HG03196 (cell line): ENCODE data around the gene DMRTC2.

Experiments
- ATAC-seq: cut with Tn5 transposase; IDR thresholded peaks from one replicate; pipeline ENCODE4 v1.9.1; 2021; ENCODE audit not compliant: unreplicated experiment

DMRTC2 gene

DNA sequence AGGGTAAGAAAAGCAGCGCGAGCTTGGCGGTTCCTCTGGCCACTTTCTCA is at the start of gene DMRTC2:
TSS of gene DMRTC2 (plus strand) at position 42 of the 50 bp plus-strand sequence. CDS start 2,387 bp downstream, outside the sequence.
- no peak for ATAC-seq

GRCh38 chr19:41796362-41796761 is 48.5 kb upstream of the DMRTC2 start, which contains the start of gene CEACAM3:
CEACAM3 (plus strand) TSS chr19:41796587; CDS start chr19:41796678, 91 bp downstream.
- no peak for ATAC-seq

DNA sequence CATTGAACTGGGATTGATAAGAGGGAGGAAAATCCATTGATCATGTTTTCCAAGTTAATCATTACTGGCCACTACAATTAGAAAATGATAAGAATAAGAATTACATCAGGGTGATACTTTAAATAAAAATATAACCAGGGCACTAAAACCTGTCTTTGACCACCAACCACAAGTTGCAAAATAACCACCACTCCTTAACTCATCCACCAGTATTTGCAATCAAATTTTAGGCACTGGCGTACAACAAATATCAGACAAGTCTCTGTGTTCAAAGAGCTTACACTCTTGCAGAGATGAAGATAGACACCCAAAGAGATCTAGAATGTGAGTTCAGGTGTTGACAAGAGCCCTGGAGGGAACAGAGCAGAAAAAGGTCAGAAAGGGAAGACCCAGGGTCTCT is 47.9 kb upstream of the DMRTC2 start:
- ATAC-seq: no peak

DNA sequence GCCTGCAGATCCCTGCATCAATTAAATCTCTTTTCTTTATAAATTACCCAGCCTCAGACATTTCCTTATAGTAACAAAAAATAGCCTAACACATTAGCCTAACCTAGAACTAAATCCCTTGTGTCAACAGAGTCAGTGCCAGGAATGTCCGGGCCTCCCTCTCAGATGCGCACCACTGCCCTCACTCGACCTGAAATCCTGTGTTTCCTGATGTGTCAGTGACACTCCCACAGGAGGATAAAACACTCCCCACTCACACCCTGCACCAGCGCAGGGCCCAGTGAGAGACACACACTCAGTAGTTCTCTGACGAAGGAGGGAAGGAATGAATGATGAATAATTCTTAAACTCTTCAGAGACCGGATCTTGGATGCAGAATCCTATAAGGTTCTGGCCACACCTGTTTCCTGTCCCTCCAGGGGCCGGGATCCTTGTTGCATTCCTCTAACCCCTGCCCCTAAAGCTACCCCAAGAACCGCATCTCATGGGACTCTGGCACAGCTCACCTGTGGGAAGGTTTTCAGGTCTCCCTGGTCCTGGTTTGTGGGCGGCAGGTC is 45.3 kb upstream of the DMRTC2 start:
- no peak for ATAC-seq

DNA sequence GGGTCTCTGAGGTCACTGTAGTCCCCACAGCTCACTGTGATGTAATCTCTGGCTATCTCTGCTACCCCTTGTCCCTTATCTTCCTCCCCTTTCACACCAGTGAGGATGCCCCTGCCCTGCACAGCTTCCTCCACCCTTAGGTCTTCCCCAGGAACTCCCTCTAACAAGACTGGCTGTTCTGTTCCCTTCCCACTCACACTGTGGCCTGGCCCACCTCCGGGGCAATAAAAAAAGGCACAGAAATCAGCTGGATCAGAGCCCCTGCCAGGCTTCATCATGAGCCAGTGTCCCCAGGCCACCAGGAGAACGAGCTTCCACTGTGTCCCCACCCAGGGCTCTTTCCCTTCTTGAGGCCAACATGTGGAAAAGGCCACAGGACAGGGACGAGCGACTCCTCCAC is 43.8 kb upstream of the DMRTC2 start:
- ATAC-seq: no peak

GRCh38 chr19:41801792-41802211 is 43.0 kb upstream of the DMRTC2 start:
- ATAC-seq: no peak

DNA sequence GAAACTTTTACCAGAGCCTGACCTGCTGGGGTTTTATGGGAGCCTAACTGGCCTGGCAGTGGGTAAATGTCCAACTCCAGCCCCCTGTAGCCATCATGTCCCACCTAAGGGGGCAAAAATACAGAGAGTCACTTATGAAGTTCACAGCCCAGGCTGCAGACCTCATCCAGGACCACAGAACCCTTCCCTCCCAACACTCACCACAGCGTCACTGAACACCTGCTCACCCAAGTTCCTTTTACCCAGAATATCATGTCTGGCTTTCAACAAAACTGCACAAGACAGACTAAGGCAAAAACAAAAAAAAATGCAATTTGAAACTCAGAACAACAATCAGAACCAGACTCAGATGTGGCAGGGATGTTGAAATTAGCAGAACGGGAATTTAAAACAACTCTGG is 42.1 kb upstream of the DMRTC2 start:
- ATAC-seq: no peak

DNA sequence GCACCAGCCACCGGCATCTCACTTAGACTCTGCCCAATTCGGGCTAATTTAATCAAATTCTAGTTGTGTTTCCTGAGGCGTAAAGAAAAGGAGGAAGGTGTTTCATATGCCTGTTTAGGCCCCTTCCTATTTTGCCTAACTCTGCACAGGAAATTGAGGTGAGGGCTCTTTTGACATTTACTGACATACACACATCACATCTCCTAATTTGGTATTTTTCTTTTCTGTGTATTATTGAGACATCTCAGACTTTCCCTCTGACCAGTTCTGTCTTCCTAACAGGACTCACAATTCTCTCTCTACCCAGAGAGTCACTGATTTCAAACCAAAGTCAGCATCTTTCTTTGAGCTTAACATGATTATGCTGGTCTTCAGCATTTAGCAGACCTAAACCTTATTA is 40.5 kb upstream of the DMRTC2 start:
- ATAC-seq: no peak

DNA sequence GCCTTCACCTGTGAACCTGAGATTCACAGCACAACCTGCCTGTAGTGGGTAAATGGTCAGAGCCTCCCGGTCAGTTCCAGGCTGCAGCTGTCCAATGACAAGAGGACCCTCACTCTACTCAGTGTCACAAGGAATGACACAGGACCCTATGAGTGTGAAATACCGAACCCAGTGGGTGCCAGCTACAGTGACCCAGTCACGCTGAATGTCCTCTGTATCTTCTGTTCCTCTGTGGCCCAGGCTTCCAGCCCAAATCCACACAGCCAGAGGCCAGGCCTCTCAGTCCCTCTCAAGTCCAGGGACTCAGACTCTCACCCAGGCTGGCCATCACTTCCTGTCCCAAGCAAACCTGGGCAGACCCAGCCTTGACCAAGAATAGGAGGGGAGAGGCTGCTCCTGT is 37.7 kb upstream of the DMRTC2 start:
- no peak for ATAC-seq

DNA sequence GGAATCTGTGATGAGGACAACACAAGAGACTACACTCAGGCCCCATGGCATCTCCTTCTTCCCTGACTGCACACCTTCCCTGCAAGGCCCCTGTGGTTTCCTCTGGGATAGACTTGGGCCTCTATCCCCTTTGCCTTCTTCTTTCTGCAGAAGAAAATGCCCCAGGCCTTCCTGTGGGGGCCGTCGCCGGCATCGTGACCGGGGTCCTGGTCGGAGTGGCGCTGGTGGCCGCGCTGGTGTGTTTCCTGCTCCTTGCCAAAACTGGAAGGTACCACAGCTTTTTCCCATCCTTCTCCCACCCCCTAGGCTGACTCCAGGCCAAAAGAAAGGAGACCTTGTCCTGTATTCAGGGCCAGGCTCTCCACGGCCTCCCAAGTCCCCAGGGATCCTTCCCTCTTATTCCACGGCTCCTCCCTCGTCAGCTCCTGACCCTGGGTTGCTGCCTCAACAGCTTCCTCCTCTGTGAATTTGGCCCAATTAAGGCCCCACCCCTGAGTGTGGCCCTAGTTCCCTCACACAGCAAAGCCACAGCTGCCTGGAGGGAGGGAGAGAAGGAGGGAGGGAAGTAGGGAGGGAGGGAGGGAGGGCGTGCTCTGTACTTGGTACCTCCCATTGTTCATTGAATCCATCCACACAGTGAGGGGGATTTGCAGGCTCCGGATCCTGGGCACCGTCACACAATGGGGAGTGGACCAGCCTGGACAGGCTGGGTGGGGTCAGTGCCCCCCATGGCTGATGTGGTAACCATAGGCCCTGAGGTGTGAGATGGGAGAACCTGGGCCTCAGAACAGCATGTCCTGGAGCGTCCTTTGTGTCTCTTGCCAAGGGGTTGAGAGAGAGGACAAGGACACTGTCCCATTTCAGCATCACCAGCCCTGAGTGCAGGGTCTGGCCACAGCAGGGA is 35.9 kb upstream of the DMRTC2 start:
- no peak for ATAC-seq

GRCh38 chr19:41810301-41810700 is 34.5 kb upstream of the DMRTC2 start:
- no peak for ATAC-seq

DNA sequence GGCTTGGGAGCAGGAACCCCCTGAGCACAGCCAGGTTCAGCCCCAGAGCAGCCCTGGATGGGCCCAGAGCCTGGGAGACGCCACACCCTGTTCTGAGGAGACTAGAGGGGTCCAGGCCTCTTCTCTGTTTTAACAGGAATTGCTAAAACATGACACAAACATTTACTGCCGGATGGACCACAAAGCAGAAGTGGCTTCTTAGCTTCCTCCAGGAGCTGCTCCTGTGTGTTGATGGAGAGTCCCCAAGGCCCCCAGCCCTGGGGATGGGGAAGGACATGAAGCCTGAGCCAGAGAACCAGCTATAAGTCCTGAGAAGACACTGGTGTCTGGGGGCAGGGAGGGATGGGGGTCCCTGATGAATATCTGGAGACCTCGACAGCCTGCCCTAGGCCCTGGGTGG is 33.8 kb upstream of the DMRTC2 start:
- ATAC-seq: no peak

DNA sequence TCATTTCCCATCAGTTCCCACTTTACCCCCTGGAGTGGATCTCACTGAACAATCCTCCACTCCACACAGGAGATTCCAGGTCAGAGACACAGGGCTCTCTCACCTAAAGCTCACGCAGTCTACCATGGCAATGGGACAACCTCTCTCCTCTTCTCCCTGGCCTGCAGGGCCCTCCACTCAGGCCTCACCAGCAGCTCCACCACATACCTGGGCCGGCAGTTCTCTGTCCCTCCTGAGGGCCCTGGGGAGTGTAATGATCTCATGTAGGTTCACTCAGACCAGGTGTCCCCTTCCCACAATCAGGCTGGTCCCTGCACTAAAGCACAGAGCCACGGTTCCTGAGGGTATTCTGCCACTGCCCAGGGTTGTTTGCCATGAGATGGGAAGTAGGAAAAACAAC is 32.9 kb upstream of the DMRTC2 start:
- no peak for ATAC-seq

GRCh38 chr19:41813911-41814310 is 30.9 kb upstream of the DMRTC2 start:
- no peak for ATAC-seq

- ATAC-seq: no peak
These were observed 29.5 kb upstream of the DMRTC2 start for GRCh38 chr19:41815301-41815700.

DNA sequence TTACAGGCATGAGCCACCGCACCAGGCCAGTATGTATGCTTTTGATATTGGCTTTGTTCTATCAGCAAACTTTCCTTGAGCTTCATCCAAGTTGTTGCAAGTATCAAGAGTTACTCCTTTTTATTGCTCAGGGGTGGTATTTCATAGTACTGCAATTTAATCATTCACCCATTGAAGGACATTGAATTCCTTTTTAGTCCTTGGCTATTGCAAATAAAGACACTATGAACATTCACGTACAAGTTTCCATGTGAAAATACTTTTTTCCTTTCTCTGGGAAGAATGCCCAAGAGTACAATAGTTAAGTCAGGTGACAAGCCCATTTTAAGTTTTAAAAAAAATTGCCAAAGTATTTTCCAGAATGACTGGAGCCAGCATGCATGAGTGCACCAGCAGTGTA is 28.1 kb upstream of the DMRTC2 start:
- ATAC-seq: no peak

- no peak for ATAC-seq
These were observed 23.7 kb upstream of the DMRTC2 start for GRCh38 chr19:41821003-41821735.

- ATAC-seq: no peak
These were observed 6.7 kb upstream of the DMRTC2 start for GRCh38 chr19:41837981-41838708.

DNA sequence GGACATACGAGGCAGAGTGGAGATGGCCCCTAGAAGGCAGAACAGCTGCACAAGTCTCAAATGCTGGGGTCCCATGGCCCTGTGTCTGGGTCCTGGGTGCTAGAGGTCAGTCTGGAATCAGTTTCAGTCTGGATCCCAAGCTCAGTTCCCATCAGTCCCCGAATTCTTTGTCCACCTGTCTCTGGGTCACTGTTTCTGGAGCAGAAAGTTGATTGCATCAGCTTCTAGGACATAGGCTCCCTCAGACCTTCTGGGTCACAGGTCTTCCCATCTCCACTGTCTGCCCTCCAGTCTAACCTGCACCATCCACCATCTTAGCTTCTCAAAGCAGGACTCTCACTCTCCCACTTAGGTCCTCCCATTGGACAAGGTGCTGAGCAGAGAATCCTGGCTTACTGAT is 5.6 kb upstream of the DMRTC2 start:
- ATAC-seq: no peak

GRCh38 chr19:41843371-41843770 is 1.5 kb upstream of the DMRTC2 start:
- no peak for ATAC-seq

DNA sequence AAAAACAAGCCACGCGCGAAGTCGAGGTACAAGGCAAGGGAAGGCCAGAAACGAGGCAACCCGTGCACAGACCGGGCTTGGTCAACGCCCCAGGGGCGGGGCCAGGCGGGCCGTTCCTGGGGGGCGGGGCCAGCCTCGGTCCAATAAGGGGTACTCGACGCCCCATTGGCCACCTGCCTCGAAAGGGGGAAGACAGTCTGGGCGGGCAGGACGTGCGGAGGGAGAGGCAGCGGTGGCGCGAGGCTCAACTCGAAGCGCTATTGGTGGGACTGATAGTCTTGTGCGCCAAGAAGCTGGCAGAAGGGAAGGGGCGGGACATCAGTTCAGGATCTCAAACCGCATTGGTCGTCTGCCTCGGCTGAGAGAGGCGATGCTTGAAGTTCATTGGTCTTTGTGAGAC is 241 bp upstream of the DMRTC2 start, which contains the start of gene LYPD4:
TSS of gene LYPD4 (minus strand) at position 83 of the 400 bp plus-strand sequence. CDS start 5,398 bp downstream, outside the sequence.
- no peak for ATAC-seq
